Naive thymus-derived CD4-positive, alpha-beta T cell (primary cell): Measurements from ENCODE around the gene UBXN10. TPM values are rescaled to one million over a fixed set of nuclear protein-coding genes. Genes with fewer than 3 reads are reported as not detected.
A peak's percentile ranks its signal among the peaks of the same experiment; 100 is the strongest.
"Not testable (repeated sequence)": the region's sequence is repeated elsewhere in the genome, so short reads cannot be mapped to it uniquely, and the experiment has no call there.

Experiments
- ATAC-seq: fragments of 150-1000 bp; cut with Tn5 transposase; 2 replicates; pipeline ENCODE4 v1.10.0; 2021; ENCODE audit warnings: mild to moderate bottlenecking, moderate library complexity
- CTCF ChIA-PET: fragments of 350-600 bp; sonication (Branson Sonifier 250); formaldehyde crosslinking; loops from one replicate; lab custom pipeline; 2021; ENCODE audit warnings: antibody characterized with exemption; lab: Charles Lee
- POLR2A ChIA-PET: fragments of 350-600 bp; sonication (Branson Sonifier 250); formaldehyde crosslinking; loops from one replicate; lab custom pipeline; 2021; ENCODE audit warnings: antibody characterized with exemption, inconsistent platforms; lab: Charles Lee
- DNase-seq, 9 donors: peaks; one replicate each; pipeline versions ENCODE4 v3.0.0 to v3.0.0-alpha.2; 2020 to 2022; ENCODE audit warnings: mixed read lengths in 1 of 9
- H3K27ac ChIP-seq: one replicate; pipeline ENCODE4 v1.7.0; 2013; ENCODE audit warnings: mild to moderate bottlenecking, low read depth, low read length, moderate library complexity
- H3K27me3 ChIP-seq, 2 donors: one replicate each; pipeline ENCODE4 v1.7.0; 2013; ENCODE audit warnings: low read length in 2 of 2, mild to moderate bottlenecking in 2 of 2, moderate library complexity in 2 of 2; ENCODE audit not compliant: control insufficient read depth in 2 of 2, insufficient read depth in 2 of 2
- H3K36me3 ChIP-seq, 3 experiments: 1 replicate in 2 of 3; 2 replicates in 1 of 3; pipeline ENCODE4 v1.7.0; 2013; ENCODE audit warnings: low read length in 3 of 3, mild to moderate bottlenecking in 3 of 3, moderate library complexity in 1 of 3; ENCODE audit not compliant: insufficient read depth in 3 of 3, control insufficient read depth in 2 of 3
- H3K4me1 ChIP-seq, 2 donors: one replicate each; pipeline ENCODE4 v1.7.0; 2013; ENCODE audit warnings: low read length in 2 of 2, mild to moderate bottlenecking in 2 of 2, moderate library complexity in 1 of 2; ENCODE audit not compliant: control insufficient read depth in 2 of 2, insufficient read depth in 2 of 2
- H3K4me3 ChIP-seq: 2 replicates; pipeline ENCODE4 v1.7.0; 2013; ENCODE audit warnings: mild to moderate bottlenecking, low read length
- H3K9me3 ChIP-seq, 3 experiments: 1 replicate in 2 of 3; 2 replicates in 1 of 3; pipeline ENCODE4 v1.7.0; 2013; ENCODE audit warnings: low read length in 3 of 3; ENCODE audit not compliant: control insufficient read depth in 2 of 3
- H3K27ac Mint-ChIP-seq, 9 donors: one replicate each; pipeline ENCODE4 v1.8.0; 2020 to 2022; ENCODE audit warnings: mixed read lengths in 9 of 9, mild to moderate bottlenecking in 8 of 9, moderate library complexity in 5 of 9, inconsistent platforms in 2 of 9
- H3K27me3 Mint-ChIP-seq, 5 donors: one replicate each; pipeline ENCODE4 v1.8.0; 2021 to 2022; ENCODE audit warnings: mixed read lengths in 5 of 5, mild to moderate bottlenecking in 1 of 5
- H3K36me3 Mint-ChIP-seq, 5 donors: one replicate each; pipeline ENCODE4 v1.8.0; 2020 to 2022; ENCODE audit warnings: mixed read lengths in 5 of 5, mild to moderate bottlenecking in 3 of 5, inconsistent platforms in 1 of 5
- H3K4me1 Mint-ChIP-seq, 7 donors: one replicate each; pipeline ENCODE4 v1.8.0; 2020 to 2022; ENCODE audit warnings: mixed read lengths in 7 of 7, mild to moderate bottlenecking in 3 of 7, inconsistent platforms in 1 of 7
- H3K4me3 Mint-ChIP-seq, 10 donors: one replicate each; pipeline ENCODE4 v1.8.0; 2020 to 2022; ENCODE audit warnings: mild to moderate bottlenecking in 10 of 10, mixed read lengths in 10 of 10, moderate library complexity in 6 of 10, inconsistent platforms in 2 of 10
- H3K9me3 Mint-ChIP-seq, 11 donors: one replicate each; pipeline ENCODE4 v1.8.0; 2020 to 2022; ENCODE audit warnings: mixed read lengths in 11 of 11, mild to moderate bottlenecking in 4 of 11, inconsistent platforms in 1 of 11, moderate library complexity in 1 of 11
- intact Hi-C, 2 donors: fragments of 100-400 bp; cut with micrococcal nuclease; formaldehyde crosslinking; loops; one replicate each; pipeline ENCODE4 v1.15.1; 2023
- polyA plus RNA-seq, 2 donors: library from polyadenylated mRNA; unstranded; fragments of 300-500 nt; fragmentation: Illumina TruSeq; gene quantifications; one replicate each; pipeline ENCODE4 v1.2.3, GENCODE V29; 2021
- total RNA-seq, 6 experiments: library from RNA in 5 of 6; stranded (reverse) in 5 of 6; gene quantifications; 1 replicate in 5 of 6; 2 replicates in 1 of 6; pipeline ENCODE4 v1.2.3 and lab custom pipeline; 2021 to 2026

Gene UBXN10
- total and polyA plus RNA-seq, 7 experiments from 2014 or later: 0.03 to 1.1 (median 0.55) TPM; not detected in 3

GRCh38 chr1:20212685-20213331 is 26.9 kb downstream of the UBXN10 start:
- H3K27ac Mint-ChIP-seq: no peak overlapping the region
- ChIA-PET POLR2A (interaction anchor here (0.6 to 0.8 kb wide), 2 partner anchors 48 to 271 kb away, joined by 3 read pairs; no protein-coding TSS in a partner anchor), CTCF (interaction anchor here (0.6 to 2.8 kb wide), 17 partner anchors 10 to 1484 kb away, joined by 3 to 15 read pairs (median 4); no protein-coding TSS in a partner anchor)
- H3K36me3 Mint-ChIP-seq: no peaks in the 10 kb centered on the region
- Histone ChIP-seq H3K36me3 (no peaks in the 10 kb centered on the region), H3K27ac (no peak overlapping the region), H3K4me1 (peaks cover 4% of the 10 kb centered on the region in 2 donors), H3K9me3 (no peaks in the 10 kb centered on the region), H3K27me3 (no peaks in the 10 kb centered on the region), H3K4me3 (no peak overlapping the region)
- peaks cover 20 to 42% (median 35%) of the 10 kb centered on the region in 5 donors for H3K27me3 Mint-ChIP-seq
- intact Hi-C loops: loop anchor here (1.0 to 10.0 kb wide), 2 partner anchors 162 to 280 kb away; no protein-coding TSS in a partner anchor
- H3K4me3 Mint-ChIP-seq: peak overlapping the region in 8 of 10 donors; percentile 32 to 61 (median 54)
- ATAC-seq (peak; percentile 74), DNase-seq (peak; percentile 20 to 63 (median 47))
- H3K4me1 Mint-ChIP-seq: peaks cover 0 to 9% (median 2%) of the 10 kb centered on the region in 7 donors
- H3K9me3 Mint-ChIP-seq: peaks cover 0 to 4% (median 0%) of the 10 kb centered on the region in 11 donors

GRCh38 chr1:20215716-20216115 is 29.8 kb downstream of the UBXN10 start:
- DNase-seq: no peak
- Histone ChIP-seq H3K27ac (no peak overlapping the region), H3K4me1 (peaks cover 4% of the 10 kb centered on the region in 2 donors), H3K27me3 (no peaks in the 10 kb centered on the region), H3K4me3 (no peak overlapping the region), H3K9me3 (no peaks in the 10 kb centered on the region), H3K36me3 (no peaks in the 10 kb centered on the region)
- H3K27ac Mint-ChIP-seq: no peak overlapping the region
- H3K4me3 Mint-ChIP-seq: no peak overlapping the region
- H3K27me3 Mint-ChIP-seq: peaks cover 27 to 46% (median 32%) of the 10 kb centered on the region in 5 donors
- peaks cover 0 to 4% (median 0%) of the 10 kb centered on the region in 11 donors for H3K9me3 Mint-ChIP-seq
- ATAC-seq: no peak
- H3K36me3 Mint-ChIP-seq: no peaks in the 10 kb centered on the region
- POLR2A ChIA-PET: no interaction called here
- CTCF ChIA-PET: interaction anchor here (0.6 to 2.0 kb wide), 2 partner anchors 163 to 278 kb away, joined by 5 read pairs; no protein-coding TSS in a partner anchor
- H3K4me1 Mint-ChIP-seq: peaks cover 0 to 9% (median 2%) of the 10 kb centered on the region in 7 donors
- intact Hi-C loops: loop anchor here (2.0 to 10.0 kb wide), 2 partner anchors 159 to 215 kb away; no protein-coding TSS in a partner anchor

- peaks cover 22 to 45% (median 29%) of the 10 kb centered on the region in 5 donors for H3K27me3 Mint-ChIP-seq
Measured at GRCh38 chr1:20216574-20216973, 30.7 kb downstream of the UBXN10 start.

GRCh38 chr1:20219053-20219452 is 33.2 kb downstream of the UBXN10 start:
- H3K4me1 Mint-ChIP-seq, H3K4me3 ChIP-seq, H3K4me3 Mint-ChIP-seq, H3K36me3 Mint-ChIP-seq, H3K36me3 ChIP-seq, POLR2A ChIA-PET, H3K9me3 ChIP-seq, DNase-seq, H3K9me3 Mint-ChIP-seq, H3K27me3 ChIP-seq, ATAC-seq, H3K27ac ChIP-seq, H3K27ac Mint-ChIP-seq, H3K4me1 ChIP-seq: not testable (repeated sequence)
- intact Hi-C loops: loop anchor here in 1 of 2 donors (10.0 kb wide), 1 partner anchor 156 kb away; no protein-coding TSS in a partner anchor
- CTCF ChIA-PET: interaction anchor here (0.6 to 1.6 kb wide), 2 partner anchors 102 to 274 kb away, joined by 3 to 5 read pairs; no protein-coding TSS in a partner anchor
- H3K27me3 Mint-ChIP-seq: peaks cover 24 to 52% (median 41%) of the 10 kb centered on the region in 5 donors

More at GRCh38 chr1:20216574-20216973, 30.7 kb downstream of the UBXN10 start:
- CTCF ChIA-PET: interaction anchor here (0.6 to 2.0 kb wide), 2 partner anchors 164 to 278 kb away, joined by 5 read pairs; no protein-coding TSS in a partner anchor
- Mint-ChIP-seq H3K4me1 (peaks cover 0 to 9% (median 2%) of the 10 kb centered on the region in 7 donors), H3K4me3 (no peak overlapping the region), H3K36me3 (no peaks in the 10 kb centered on the region), H3K9me3 (peaks cover 0 to 4% (median 0%) of the 10 kb centered on the region in 11 donors), H3K27ac (no peak overlapping the region)
- DNase-seq (peak in 2 of 9 donors; percentile 5 to 23), ATAC-seq (peak; percentile 70)
- Histone ChIP-seq H3K36me3 (no peaks in the 10 kb centered on the region), H3K27ac (no peak overlapping the region), H3K27me3 (no peaks in the 10 kb centered on the region), H3K4me1 (peaks cover 4% of the 10 kb centered on the region in 2 donors), H3K9me3 (no peaks in the 10 kb centered on the region), H3K4me3 (no peak overlapping the region)
- intact Hi-C loops: loop anchor here (2.0 to 10.0 kb wide), 2 partner anchors 158 to 214 kb away; no protein-coding TSS in a partner anchor
- POLR2A ChIA-PET: no interaction called here

- intact Hi-C loops: no loop called here
- Mint-ChIP-seq H3K27ac (no peak overlapping the region), H3K27me3 (peaks cover 21 to 54% (median 42%) of the 10 kb centered on the region in 5 donors), H3K9me3 (peaks cover 0 to 4% (median 0%) of the 10 kb centered on the region in 11 donors), H3K4me1 (no peaks in the 10 kb centered on the region), H3K4me3 (no peak overlapping the region), H3K36me3 (no peaks in the 10 kb centered on the region)
- H3K36me3 ChIP-seq: no peaks in the 10 kb centered on the region
- ATAC-seq (no peak), DNase-seq (no peak)
- no peaks in the 10 kb centered on the region for H3K27me3 ChIP-seq
- H3K9me3 ChIP-seq: no peaks in the 10 kb centered on the region
- POLR2A ChIA-PET: no interaction called here
- CTCF ChIA-PET: interaction anchor here (0.8 kb wide), 1 partner anchor 198 kb away, joined by 4 read pairs; no protein-coding TSS in a partner anchor
- H3K4me1 ChIP-seq: no peaks in the 10 kb centered on the region
- H3K4me3 ChIP-seq: no peak overlapping the region
- no peak overlapping the region for H3K27ac ChIP-seq
Measured at GRCh38 chr1:20220036-20220435, 34.1 kb downstream of the UBXN10 start.

GRCh38 chr1:20223106-20223505 is 37.2 kb downstream of the UBXN10 start:
- ATAC-seq (no peak), DNase-seq (no peak)
- CTCF ChIA-PET: interaction anchor here (0.8 kb wide), 1 partner anchor 10 kb away, joined by 5 read pairs; no protein-coding TSS in a partner anchor
- H3K27ac ChIP-seq: no peak overlapping the region
- Mint-ChIP-seq H3K27ac (no peak overlapping the region), H3K36me3 (no peaks in the 10 kb centered on the region), H3K9me3 (peaks cover 0 to 1% (median 0%) of the 10 kb centered on the region in 11 donors), H3K4me3 (no peak overlapping the region), H3K27me3 (peaks cover 29 to 60% (median 52%) of the 10 kb centered on the region in 5 donors), H3K4me1 (no peaks in the 10 kb centered on the region)
- H3K27me3 ChIP-seq: peaks cover 0 to 4% of the 10 kb centered on the region in 2 donors
- POLR2A ChIA-PET: no interaction called here
- no peak overlapping the region for H3K4me3 ChIP-seq
- H3K9me3 ChIP-seq: no peaks in the 10 kb centered on the region
- intact Hi-C loops: no loop called here
- no peaks in the 10 kb centered on the region for H3K4me1 ChIP-seq
- no peaks in the 10 kb centered on the region for H3K36me3 ChIP-seq
